Globus pallidus (tissue), 1 donor: ENCODE results near the gene BCAT1.
"Not testable (repeated sequence)": the region's sequence is repeated elsewhere in the genome, so short reads cannot be mapped to it uniquely, and the experiment has no call there.

Experiments
- DNase-seq: peaks from one replicate; pipeline ENCODE4 v3.0.0-alpha.2; 2015; ENCODE audit warnings: low spot score

Gene BCAT1

DNA sequence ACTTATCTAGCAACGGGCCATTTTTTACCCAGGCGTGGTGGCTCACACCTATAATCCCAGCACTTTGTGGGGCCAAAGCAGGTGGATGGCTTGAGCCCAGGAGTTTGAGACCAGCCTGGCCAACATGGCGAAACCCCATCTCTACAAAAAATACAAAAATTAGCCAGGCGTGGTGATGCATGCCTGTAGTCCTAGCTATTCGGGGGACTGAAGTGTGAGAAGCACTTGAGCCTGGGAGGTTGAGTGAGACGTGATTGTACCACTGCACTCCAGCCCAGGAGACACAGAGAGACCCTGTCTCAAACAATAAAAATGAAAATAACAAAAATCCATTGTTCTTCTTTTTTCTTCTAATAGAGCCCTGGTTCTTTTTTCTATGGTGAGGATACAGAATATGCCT is 7.5 kb upstream of the BCAT1 start:
- DNase-seq: not testable (repeated sequence)

- DNase-seq: no peak
These were observed 7.0 kb upstream of the BCAT1 start for GRCh38 chr12:24955853-24956252.

DNA sequence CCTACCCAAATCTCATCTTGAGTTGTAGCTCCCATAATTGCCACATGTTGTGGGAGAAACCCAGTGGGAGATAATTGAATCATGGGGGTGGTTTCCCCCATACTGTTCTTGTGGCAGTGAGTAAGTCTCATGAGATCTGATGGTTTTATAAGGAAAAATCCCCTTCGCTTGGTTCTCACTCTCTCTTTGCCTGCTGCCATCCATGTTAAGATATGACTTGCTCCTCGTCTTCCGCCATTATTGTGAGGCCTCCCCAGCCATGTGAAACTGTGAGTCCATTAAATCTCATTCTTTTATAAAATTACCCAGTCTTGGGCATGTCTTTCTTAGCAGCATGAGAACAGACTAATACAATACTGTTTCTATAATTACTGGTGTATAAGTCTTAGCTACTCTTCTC is 6.5 kb upstream of the BCAT1 start:
- DNase-seq: no peak

GRCh38 chr12:24954261-24954660 is 5.4 kb upstream of the BCAT1 start:
- no peak for DNase-seq

- no peak for DNase-seq
These were observed 3.5 kb upstream of the BCAT1 start for GRCh38 chr12:24952389-24952788.

- no peak for DNase-seq
These were observed 1.4 kb upstream of the BCAT1 start for GRCh38 chr12:24950231-24950834.

GRCh38 chr12:24948420-24948756 is 513 bp downstream of the BCAT1 start:
- no peak for DNase-seq

GRCh38 chr12:24947541-24948419 is 1.1 kb downstream of the BCAT1 start:
- no peak for DNase-seq

- peak; percentile 21 for DNase-seq
These were observed 3.1 kb downstream of the BCAT1 start for GRCh38 chr12:24945845-24946244.

DNA sequence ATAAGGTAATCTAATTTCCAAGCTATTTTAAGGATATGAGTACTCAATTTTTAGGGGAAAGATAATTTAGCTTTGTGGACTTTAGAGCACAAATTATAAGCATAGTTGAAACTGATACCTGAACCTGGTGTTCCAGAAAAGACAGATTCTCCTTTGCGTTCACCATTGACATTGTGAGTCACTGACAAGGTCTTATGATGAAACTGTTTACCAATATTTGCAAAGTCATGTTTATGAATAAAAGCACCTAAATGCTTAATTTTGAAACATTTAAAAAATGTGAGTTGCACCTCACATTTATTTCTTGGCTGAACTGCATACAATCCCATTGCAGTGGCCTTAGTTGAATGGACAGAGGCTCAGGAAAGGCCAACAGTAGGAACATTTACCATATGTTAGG is 3.9 kb downstream of the BCAT1 start:
- no peak for DNase-seq

DNA sequence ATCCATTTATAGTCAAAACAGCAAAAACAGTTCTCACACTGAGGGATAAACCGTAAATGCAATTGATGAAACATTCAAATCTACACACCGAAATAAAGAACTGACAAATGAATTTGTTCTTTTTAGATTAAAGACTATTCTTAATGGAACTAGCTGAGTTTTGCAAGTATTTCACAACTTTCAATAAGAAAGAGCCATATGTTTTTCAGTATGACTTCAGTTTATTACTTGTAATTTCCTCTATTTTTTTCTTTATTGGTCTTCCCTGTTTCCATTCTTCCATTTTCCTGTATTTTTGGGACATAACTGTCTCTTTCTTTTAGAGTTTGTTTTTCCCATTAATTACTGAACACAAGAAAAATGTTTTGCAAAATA is 4.3 kb downstream of the BCAT1 start:
- no peak for DNase-seq

- DNase-seq: no peak
These were observed 4.8 kb downstream of the BCAT1 start for GRCh38 chr12:24943947-24944600.

DNA sequence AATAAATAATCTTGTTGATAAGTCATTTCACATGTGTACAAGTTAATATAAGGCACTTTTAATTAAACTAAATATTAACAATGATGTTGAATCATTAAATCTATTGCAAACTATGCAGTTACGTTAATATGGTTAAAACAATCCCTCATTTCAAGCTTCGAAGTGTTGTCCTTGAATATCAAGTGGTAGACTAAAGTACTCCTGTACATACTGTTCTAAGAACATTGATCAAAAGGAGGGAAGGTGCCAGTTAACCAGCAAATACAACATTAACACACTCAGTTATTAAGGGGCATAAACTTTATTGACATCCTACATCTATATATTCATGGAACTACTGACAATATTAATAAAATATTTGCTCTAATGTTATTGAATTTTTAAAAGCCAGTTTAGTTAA is 8.7 kb downstream of the BCAT1 start:
- no peak for DNase-seq

DNA sequence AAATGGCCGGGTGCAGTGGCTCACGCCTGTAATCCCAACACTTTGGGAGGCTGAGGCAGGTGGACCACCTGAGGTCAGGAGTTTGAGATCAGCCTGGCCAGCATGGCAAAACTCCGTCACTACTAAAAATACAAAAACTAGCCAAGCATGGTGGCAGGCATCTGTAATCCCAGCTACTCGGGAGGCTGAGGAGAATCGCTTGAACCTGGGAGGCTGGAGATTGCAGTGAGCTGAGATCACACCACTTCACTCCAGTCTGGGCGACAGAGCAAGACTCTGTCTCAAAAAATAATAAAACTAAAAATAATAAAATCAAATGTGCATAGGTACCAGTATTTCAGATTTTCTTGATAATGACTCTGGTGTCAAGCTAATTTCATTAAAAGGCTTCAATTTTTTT is 9.3 kb downstream of the BCAT1 start:
- DNase-seq: not testable (repeated sequence)

DNA sequence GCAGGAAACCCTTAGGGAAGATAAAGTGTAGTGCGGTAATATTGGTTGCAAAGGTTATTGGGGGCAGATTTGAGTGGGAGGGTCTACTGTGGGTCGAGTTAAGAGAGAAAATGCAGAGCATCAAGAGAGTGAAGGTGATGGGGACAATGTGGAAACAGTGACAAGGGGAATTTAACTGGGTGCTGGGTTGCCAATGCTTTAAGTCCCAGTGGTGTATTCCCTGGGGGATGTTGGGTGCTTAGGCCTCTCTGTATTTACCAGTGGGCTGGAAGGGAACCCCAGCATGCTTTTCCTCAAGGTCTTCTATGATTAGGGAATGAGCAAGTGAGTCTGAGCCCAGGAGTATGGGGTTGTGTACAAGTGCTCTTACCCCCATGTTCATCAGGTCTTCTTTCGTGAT is 10.6 kb downstream of the BCAT1 start:
- no peak for DNase-seq

GRCh38 chr12:24937553-24938244 is 11.2 kb downstream of the BCAT1 start:
- DNase-seq: no peak

DNA sequence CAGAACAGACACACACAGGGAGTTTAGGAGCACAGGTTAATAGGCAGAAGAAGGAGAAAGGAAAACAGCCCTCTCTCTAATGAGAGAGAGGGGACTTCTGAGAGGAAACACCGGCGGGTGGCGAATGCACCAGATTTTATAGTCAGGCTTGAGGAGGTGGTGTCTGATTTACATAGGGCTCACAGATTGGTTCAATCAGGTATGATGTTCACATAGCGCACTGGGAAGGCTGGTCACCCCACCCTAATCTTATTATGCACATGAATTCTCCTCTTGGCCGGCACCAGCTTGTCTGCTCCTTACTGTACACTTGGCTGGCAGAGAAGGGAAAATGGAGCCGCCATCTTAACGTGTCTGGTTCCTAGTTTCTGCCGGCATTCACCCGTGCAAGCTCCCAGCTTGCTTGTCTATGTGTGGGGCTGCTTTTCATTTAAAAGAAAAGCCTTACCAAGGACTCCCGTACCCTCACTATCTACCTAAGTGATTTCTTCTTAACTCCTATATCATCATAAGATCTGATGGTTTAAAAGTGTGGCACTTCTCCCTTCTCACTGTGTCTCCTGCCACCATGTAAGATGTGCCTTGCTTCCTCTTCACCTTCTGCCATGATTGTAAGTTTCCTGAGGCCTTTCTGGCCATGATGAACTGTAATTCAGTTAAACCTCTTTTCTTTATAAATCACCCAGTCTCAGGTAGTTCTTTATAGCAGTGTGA is 15.1 kb downstream of the BCAT1 start:
- DNase-seq: no peak

DNA sequence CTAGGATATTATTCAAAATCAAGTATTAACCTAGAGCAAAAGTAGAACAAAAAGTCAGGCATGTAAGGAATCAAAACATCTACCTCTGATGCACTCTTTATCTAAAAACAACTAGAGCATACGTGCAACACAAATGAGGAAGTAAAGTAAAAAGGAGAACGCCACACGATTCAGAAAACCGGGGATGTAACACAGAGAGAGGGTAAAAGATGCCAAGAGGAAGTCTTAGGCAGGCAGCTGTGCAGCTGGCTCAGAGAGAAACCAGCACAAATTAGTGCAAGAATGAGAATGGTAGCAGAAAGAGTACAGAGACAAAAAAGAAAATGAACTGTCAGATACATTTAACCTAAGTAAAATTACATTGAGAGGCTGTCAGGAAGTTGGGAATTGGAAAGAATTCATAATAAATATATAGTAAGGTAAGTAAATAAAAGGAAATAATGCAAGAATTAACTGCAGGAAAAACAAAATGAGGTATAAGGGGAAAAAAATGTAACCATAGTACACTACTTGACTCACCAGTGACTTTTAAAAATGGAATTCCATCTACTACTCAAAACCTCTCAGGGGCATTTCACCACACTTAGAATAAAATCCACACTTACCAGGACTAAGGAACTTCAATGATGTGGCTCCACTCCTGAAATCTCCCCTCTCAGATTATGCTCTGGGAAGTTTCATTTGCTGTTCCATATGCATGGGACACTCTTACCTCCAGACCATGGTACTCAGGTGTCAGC is 17.1 kb downstream of the BCAT1 start:
- peak; percentile 47 for DNase-seq

- DNase-seq: no peak
These were observed 18.9 kb downstream of the BCAT1 start for GRCh38 chr12:24929953-24930352.

DNA sequence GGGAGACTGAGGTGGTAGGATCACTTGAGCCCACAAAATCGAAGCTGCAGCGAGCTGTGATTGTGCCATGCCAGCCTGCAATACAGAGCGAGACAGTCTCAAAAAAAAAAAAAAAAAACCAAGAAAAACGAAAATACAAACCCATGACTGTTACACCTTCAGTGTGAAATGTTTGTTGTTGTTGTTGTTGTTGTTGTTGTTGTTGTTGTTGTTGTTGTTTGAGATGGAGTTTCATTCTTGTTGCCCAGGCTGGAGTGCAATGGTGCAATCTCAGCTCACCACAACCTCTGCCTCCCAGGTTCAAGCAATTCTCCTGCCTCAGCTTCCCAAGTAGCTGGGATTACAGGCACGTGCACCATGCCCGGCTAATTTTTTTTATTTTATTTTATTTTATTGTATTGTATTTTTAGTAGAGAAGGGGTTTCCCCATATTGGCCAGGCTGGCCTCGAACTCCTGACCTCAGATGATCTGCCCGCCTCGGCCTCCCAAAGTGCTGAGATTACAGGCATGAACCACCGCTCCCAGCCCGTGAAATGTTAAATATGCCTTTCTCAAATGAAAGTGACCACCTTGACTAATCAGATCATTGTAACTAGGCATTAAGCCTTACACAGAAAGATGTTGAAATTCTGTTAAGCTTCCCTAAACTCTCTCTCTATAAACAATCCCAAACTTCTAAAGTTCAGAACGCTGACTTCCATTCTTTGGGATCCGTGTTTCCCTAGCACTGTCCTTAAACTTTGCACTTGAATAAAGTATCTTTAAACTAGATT is 20.2 kb downstream of the BCAT1 start:
- DNase-seq: not testable (repeated sequence)

DNA sequence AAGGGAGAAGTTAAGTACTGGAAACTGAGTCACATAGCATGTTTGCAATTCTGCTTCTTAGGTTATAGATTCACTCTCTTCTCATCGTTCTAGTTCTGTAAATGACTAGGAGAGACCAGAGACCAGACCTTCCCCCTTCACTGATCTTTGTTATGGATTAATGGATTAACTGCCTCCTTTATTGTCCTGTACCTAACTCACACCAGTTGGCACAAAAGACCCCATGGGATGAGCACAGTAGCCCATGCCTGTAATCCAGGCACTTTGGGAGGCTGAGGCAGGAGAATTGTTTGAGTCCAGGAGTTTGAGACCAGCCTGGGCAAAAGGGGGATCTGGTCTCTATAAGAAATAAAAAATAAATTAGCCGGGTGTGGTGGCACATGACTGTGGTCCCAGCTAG is 20.8 kb downstream of the BCAT1 start:
- no peak for DNase-seq
